Measurements from ENCODE around the gene LRP1-AS.

DNA sequence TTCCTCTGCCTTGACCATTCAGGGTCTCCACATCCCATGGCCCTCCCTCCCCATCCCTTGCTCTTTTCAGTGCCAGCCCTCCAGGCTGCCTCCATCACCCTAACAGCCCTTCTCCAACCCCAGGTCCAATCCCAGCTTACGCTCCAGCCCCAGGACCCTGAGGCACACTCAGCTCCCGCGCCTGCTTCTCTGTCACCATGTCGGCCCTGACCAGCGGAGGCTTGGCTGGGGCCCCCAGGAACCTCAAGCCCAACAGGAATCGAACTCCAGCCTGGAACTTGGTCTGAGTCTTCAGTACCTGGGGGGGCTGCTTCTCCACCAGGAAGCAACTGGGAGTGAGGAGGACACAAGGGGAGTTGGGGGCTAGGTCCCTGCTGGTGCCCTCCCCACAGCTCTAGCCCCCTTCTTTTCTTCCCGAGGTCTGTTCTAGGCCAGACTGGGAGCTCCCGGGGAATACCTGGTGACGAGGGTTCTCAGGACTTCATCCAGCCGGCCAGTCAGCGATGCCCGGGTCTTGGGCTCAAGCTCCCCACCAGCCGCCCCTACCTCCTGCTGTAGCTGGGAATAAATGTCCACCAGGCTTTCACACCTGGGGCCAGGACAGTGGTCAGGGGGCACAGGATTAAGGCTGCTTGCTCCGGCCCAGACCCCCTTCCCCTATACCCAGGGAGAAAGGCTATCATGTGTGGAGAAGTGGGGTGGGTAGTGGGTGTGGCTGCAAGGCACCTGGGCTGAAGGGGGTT is 42.2 kb downstream of the LRP1-AS start:
- TF ChIP-seq, protein P1, sequence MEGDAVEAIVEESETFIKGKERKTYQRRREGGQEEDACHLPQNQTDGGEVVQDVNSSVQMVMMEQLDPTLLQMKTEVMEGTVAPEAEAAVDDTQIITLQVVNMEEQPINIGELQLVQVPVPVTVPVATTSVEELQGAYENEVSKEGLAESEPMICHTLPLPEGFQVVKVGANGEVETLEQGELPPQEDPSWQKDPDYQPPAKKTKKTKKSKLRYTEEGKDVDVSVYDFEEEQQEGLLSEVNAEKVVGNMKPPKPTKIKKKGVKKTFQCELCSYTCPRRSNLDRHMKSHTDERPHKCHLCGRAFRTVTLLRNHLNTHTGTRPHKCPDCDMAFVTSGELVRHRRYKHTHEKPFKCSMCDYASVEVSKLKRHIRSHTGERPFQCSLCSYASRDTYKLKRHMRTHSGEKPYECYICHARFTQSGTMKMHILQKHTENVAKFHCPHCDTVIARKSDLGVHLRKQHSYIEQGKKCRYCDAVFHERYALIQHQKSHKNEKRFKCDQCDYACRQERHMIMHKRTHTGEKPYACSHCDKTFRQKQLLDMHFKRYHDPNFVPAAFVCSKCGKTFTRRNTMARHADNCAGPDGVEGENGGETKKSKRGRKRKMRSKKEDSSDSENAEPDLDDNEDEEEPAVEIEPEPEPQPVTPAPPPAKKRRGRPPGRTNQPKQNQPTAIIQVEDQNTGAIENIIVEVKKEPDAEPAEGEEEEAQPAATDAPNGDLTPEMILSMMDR (IDR thresholded peaks at IDR 0.05), result no peak
- no peak for TF ChIP-seq POLR2A (IDR thresholded peaks at IDR 0.05)

All from lower leg skin (tissue), 3 donors.